H1 (cell line): ENCODE measurements around the gene TMEM266. TPM values are rescaled to one million over a fixed set of nuclear protein-coding genes. Genes with fewer than 3 reads are reported as not detected.

Experiments
- EGR1 ChIP-seq: IDR thresholded peaks from 2 replicates; pipeline ENCODE4 v1.6.1; 2011; ENCODE audit warnings: low read depth, low read length, borderline replicate concordance
- GTF2F1 ChIP-seq: IDR thresholded peaks from 2 replicates; pipeline ENCODE4 v1.6.1; 2012; ENCODE audit warnings: low read depth, low read length, improper control_type of control experiment, borderline replicate concordance
- HDAC6 ChIP-seq: IDR thresholded peaks from one replicate; pipeline ENCODE4 v1.7.1; 2012; ENCODE audit warnings: low read depth, mild to moderate bottlenecking, inconsistent platforms, low read length, moderate library complexity
- PHF8 ChIP-seq: fragments of 200-600 bp; sonication (generic); conservative IDR thresholded peaks from 2 replicates; pipeline ENCODE4 v1.7.1; 2012; ENCODE audit warnings: low read depth, mild to moderate bottlenecking, inconsistent platforms, low read length, moderate library complexity
- polyA plus RNA-seq, 7 experiments: library from polyadenylated mRNA; depleted of rRNA in 3 of 7; stranded (reverse) in 5 of 7; unstranded in 2 of 7; fragments of >200 nt in 5 of 7; fragments of 200-250 nt in 2 of 7; gene quantifications; 1 replicate in 5 of 7; 2 replicates in 1 of 7; 4 replicates in 1 of 7; pipeline versions ENCODE4 v1.2.1 to v1.2.3, GENCODE V29; 2011 to 2013; ENCODE audit warnings: missing spikeins in 2 of 7, mixed read lengths in 2 of 7
- total RNA-seq: library from RNA; stranded (reverse); fragmentation: NEBNext Ultra II Directional; extraction: Animal tissue kit (Norgen Biotek cat#: 25700); gene quantifications from 2 replicates; pipeline ENCODE4 v1.2.1, GENCODE V29; 2021

TMEM266 gene
- total and polyA plus RNA-seq, 2 of the 8 experiments (the other 6 are each of a cell fraction or from before 2014, with no cell fraction given), result 2.6 TPM

DNA sequence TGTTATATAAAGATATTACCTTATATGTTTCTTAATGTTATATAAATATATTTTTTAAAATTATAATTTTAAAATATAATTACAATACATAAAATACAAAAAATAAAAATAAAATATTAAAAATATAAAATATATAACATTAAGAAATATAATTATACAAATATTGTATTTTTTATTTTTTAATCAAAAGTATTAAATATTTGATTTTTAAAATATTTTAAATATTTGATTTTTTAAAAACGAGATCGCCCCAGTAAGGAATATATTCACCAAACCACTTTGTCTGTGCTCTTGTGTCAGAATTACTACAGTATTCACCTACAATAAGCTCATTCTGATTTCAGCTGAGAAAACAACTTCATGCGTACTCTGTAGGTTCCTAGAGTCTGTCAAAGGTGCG is 162.4 kb downstream of the TMEM266 start (continued):
- TF ChIP-seq PHF8, result no peak
- TF ChIP-seq HDAC6, result no peak
- TF ChIP-seq GTF2F1, result no peak
- no peak for TF ChIP-seq EGR1
- TF ChIP-seq, all 59 proteins: peak for 0
